Heart left ventricle (tissue), 13 donors: Measurements from ENCODE around the gene TPPP2.

Experiments used
- CTCF ChIP-seq, 12 donors: fragments of 200-600 bp; sonication (generic) in 4 of 12; IDR thresholded peaks; one replicate each; pipeline versions ENCODE4 v1.5.0 to v1.8.0; 2018 to 2022; ENCODE audit warnings: antibody characterized with exemption in 12 of 12, mild to moderate bottlenecking in 5 of 12
- POLR2A ChIP-seq, 2 donors: fragments of 450-650 bp; IDR thresholded peaks; one replicate each; pipeline ENCODE4 v1.6.1; 2017; ENCODE audit warnings: antibody characterized with exemption in 2 of 2, mild to moderate bottlenecking in 2 of 2, moderate library complexity in 2 of 2
- donor health status: ischemic (EF 13 %, LVEDD 7.1; RV severe dilation, severe dysfunction).
- donor health status: DM: no; HTN: yes; CAD: no.
- donor health status: DM: no; HTN: no; CAD: no.
- donor health status: ischemic (EF 25% LVEDD 6.9; RV normal size, moderate dysfunction).
- donor health status: ischemic (EF 25% LVEDD 5.7; RV mildly dilated, moderate dysfunction).
- donor health status: ischemic (EF 35%, LVEDD 5.7; RV mildly dilated, moderate dysfunction).
- donor health status: nonischemic (EF 11% LVEDD 7.7; RV severe dilation, severe dysfunction).
- donor health status: DM: yes; HTN: yes; CAD: no.
- donor health status: PGD.
- donor health status: ischemic (EF 29% LVEDD 5.4; RV normal size, mild dysfunction).
- donor health status: nonischemic (EF 23%, LVEDD 6.1; RV moderate dilation, normal function).

- no peak for TF ChIP-seq CTCF (IDR thresholded peaks at IDR 0.05)
- no peak for TF ChIP-seq POLR2A (IDR thresholded peaks at IDR 0.05)
Measured at GRCh38 chr14:21030531-21030930, 514 bp downstream of the TPPP2 start.
